SK-N-MC (cell line): ENCODE data around the gene SLC17A5.

Experiments used
- EZH2 ChIP-seq: fragments of 200-600 bp; sonication (generic); IDR thresholded peaks from one replicate; pipeline ENCODE4 v1.6.1; 2017; ENCODE audit warnings: antibody characterized with exemption
- FOXP2 ChIP-seq: optimal IDR thresholded peaks from 2 replicates; pipeline ENCODE3; 2011; ENCODE audit warnings: mild to moderate bottlenecking, moderate library complexity; ENCODE audit not compliant: insufficient read depth; ENCODE audit errors: extremely low read length, control extremely low read depth
- POLR2AphosphoS5 ChIP-seq: IDR thresholded peaks from 2 replicates; pipeline ENCODE4 v1.6.1; 2012; ENCODE audit warnings: mild to moderate bottlenecking, low read depth, low read length, borderline replicate concordance

DNA sequence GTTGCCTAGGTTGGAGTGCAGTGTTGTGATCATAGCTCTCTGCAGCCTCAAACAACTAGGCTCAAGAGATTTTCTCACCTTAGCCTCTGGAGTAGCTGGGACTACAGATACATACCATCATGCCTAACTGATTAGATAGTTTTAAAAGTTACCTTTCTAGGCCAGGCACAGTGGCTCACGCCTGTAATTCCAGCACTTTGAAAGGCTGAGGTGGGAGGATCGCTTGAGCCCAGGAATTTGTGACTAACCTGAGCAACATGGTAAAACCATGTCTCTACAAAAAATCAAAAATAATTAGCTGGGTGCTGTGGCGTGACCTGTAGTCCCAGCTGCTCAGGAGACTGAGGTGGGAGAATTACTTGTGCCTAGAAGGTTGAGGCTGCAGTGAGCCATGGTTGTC, 41.2 kb downstream of the SLC17A5 start:
- TF ChIP-seq POLR2AphosphoS5 (no peak), EZH2 (no peak), FOXP2 (no peak)
